Sigmoid colon (tissue), 4 donors: ENCODE measurements around the gene ZNF681.

Experiments
- CTCF ChIP-seq, 4 experiments: fragments of 450-650 bp in 3 of 4; fragments of 200-600 bp in 1 of 4; IDR thresholded peaks; one replicate each; pipeline ENCODE4 v1.5.1; 2016 to 2019; ENCODE audit warnings: antibody characterized with exemption in 4 of 4, mild to moderate bottlenecking in 3 of 4, moderate library complexity in 2 of 4
- EP300 ChIP-seq, 4 donors: sonication (generic); formaldehyde crosslinking; IDR thresholded peaks; one replicate each; pipeline ENCODE4 v1.6.1; 2017; ENCODE audit warnings: antibody characterized with exemption in 4 of 4
- POLR2A ChIP-seq, 2 donors: fragments of 450-650 bp; IDR thresholded peaks; one replicate each; pipeline ENCODE4 v1.6.1; 2016; ENCODE audit warnings: antibody characterized with exemption in 2 of 2, mild to moderate bottlenecking in 2 of 2, moderate library complexity in 2 of 2

DNA sequence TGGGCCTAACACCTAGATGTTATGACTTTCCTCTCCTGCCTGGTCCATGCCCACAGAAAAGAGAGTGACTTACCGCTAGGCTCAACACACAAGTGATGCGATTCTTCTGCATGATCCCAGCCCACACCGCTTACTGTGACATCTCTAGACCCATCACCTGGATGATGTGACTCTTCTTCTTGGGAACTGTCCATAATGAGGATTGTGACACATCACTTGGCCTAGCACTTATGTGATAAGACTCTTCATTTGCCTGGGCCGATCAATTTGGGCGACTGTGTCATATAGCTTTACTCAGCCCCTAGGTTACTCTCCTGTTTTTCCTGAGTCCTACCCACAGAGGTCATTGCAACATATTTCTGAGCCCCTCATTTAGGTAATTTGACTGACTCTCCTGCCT lies 19.9 kb upstream of the ZNF681 start:
- TF ChIP-seq CTCF (IDR thresholded peaks at IDR 0.05) (no peak), POLR2A (IDR thresholded peaks at IDR 0.05) (no peak), EP300 (IDR thresholded peaks at IDR 0.05) (no peak)
